ENCODE results near the gene WDR73. TPM values are rescaled to one million over a fixed set of nuclear protein-coding genes. Genes with fewer than 3 reads are reported as not detected.

The WDR73 gene
- polyA plus RNA-seq, 2 of the 4 experiments (the other 2 are of a cell fraction) = 41.0 to 44.7 TPM

DNA sequence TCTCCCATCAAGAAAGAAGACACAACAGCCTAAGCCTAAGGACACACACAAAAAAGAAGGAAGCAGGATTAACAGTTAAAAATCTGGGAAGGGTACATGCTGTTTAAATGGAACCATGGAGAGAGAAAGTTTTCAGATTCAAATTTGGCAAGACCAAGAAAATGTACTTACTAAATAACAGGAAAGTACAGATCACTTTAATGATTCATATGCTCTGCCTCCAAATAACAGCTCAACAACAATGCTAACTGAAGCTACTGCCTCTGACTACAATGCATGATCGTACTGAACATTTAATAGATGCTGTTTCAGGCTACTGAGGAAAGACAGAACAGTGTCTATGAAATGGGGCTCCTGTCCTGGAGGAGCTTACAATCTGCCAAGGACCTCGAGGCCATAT is 12.3 kb upstream of the WDR73 start:
- no peak for FAIRE-seq
- ChIA-PET CTCF (interaction anchor here (0.6 to 4.0 kb wide), 8 partner anchors 11 to 378 kb away, joined by 3 to 11 read pairs (median 4); partner anchors contain the start of gene WDR73), POLR2A (no interaction called here)

DNA sequence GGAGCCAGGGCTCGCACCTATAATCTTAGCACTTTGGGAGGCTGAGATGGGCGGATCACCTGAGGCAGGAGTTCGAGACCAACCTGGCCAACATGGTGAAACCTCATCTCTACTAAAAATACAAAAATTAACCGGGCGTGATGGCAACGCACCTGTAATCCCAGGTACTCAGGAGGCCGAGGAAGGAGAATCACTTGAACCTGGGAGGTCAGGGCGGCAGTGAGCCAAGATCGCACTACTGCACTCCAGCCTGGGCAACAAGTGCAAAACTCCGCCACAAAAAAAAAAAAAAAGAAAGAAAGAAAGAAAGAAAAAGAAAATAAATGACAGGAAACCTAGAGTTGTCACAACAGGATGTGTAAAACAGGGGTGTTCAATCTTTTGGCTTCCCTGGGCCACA is 6.9 kb upstream of the WDR73 start:
- CTCF ChIA-PET = interaction anchor here (0.6 to 8.6 kb wide), 6 partner anchors 12 to 267 kb away, joined by 3 to 85 read pairs (median 4); no protein-coding TSS in a partner anchor
- POLR2A ChIA-PET = interaction anchor here (0.8 kb wide), 1 partner anchor 267 kb away, joined by 3 read pairs; no protein-coding TSS in a partner anchor
- DNase-seq (ENCODE audit: low read depth in 1 of 2, low spot score in 1 of 2) = no peak
- Histone ChIP-seq H3K4me3 (no peak overlapping the region), H3K4me1 (peaks cover 21% of the 10 kb centered on the region), H3K4me2 (no peak overlapping the region), H3K9me3 (no peaks in the 10 kb centered on the region), H3K27ac (no peak overlapping the region)
- WGBS (ENCODE audit: missing lambda C conversion rate) = 94% methylated on average over 10 of the region's 10 CpGs
- TF ChIP-seq CBX2 (IDR thresholded peaks at IDR 0.05; ENCODE audit: borderline replicate concordance, low read depth) = no peak
- no peak for TF ChIP-seq MAFK (IDR thresholded peaks at IDR 0.05; ENCODE audit: partially characterized antibody)
- TF ChIP-seq, protein P1, sequence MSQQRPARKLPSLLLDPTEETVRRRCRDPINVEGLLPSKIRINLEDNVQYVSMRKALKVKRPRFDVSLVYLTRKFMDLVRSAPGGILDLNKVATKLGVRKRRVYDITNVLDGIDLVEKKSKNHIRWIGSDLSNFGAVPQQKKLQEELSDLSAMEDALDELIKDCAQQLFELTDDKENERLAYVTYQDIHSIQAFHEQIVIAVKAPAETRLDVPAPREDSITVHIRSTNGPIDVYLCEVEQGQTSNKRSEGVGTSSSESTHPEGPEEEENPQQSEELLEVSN (IDR thresholded peaks at IDR 0.05; ENCODE audit: borderline replicate concordance, low read depth) = no peak
- TF ChIP-seq, protein P2, sequence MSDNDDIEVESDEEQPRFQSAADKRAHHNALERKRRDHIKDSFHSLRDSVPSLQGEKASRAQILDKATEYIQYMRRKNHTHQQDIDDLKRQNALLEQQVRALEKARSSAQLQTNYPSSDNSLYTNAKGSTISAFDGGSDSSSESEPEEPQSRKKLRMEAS (IDR thresholded peaks at IDR 0.05) = no peak
- no peak for TF ChIP-seq EHMT2 (IDR thresholded peaks at IDR 0.05; ENCODE audit: low read depth)
- no peak for TF ChIP-seq SMC3 (IDR thresholded peaks at IDR 0.05)
- no peak for TF ChIP-seq CHD4 (IDR thresholded peaks at IDR 0.05; ENCODE audit: borderline replicate concordance)
- no peak for TF ChIP-seq FOXS1 (CRISPR knock-in tag; IDR thresholded peaks at IDR 0.05)
- no peak for TF ChIP-seq KDM1A (IDR thresholded peaks at IDR 0.05; ENCODE audit: low read depth)
- no peak for TF ChIP-seq EHF (CRISPR knock-in tag; IDR thresholded peaks at IDR 0.05)
- TF ChIP-seq, protein P3, sequence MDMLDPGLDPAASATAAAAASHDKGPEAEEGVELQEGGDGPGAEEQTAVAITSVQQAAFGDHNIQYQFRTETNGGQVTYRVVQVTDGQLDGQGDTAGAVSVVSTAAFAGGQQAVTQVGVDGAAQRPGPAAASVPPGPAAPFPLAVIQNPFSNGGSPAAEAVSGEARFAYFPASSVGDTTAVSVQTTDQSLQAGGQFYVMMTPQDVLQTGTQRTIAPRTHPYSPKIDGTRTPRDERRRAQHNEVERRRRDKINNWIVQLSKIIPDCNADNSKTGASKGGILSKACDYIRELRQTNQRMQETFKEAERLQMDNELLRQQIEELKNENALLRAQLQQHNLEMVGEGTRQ (IDR thresholded peaks at IDR 0.05) = no peak
- no peak for TF ChIP-seq ESRRA (IDR thresholded peaks at IDR 0.05; ENCODE audit: borderline replicate concordance, low read length)
- no peak for TF ChIP-seq JUN (IDR thresholded peaks at IDR 0.05)
- TF ChIP-seq TP53 (CRISPR knock-in tag; IDR thresholded peaks at IDR 0.05) = no peak
- TF ChIP-seq FOSB (CRISPR knock-in tag; IDR thresholded peaks at IDR 0.05) = no peak
- FAIRE-seq = no peak
- no peak for ATAC-seq

More for the DNA sequence above, 12.3 kb upstream of the WDR73 start:
- H3K27ac ChIP-seq = no peak overlapping the region
- no peak overlapping the region for H3K4me3 ChIP-seq
- TF ChIP-seq HOXB5 (CRISPR knock-in tag; IDR thresholded peaks at IDR 0.05) = no peak
- TF ChIP-seq TFCP2L1 (CRISPR knock-in tag; IDR thresholded peaks at IDR 0.05) = no peak
- TF ChIP-seq HOXA7 (CRISPR knock-in tag; IDR thresholded peaks at IDR 0.05) = no peak
- H3K4me2 ChIP-seq = no peak overlapping the region
- no peaks in the 10 kb centered on the region for H3K9me3 ChIP-seq
- no peaks in the 10 kb centered on the region for H3K4me1 ChIP-seq
- no peak for DNase-seq (ENCODE audit: low read depth in 1 of 2, low spot score in 1 of 2)
- WGBS (ENCODE audit: missing lambda C conversion rate) = 72% methylated on average over 2 of the region's 2 CpGs
- no peak for ATAC-seq

DNA sequence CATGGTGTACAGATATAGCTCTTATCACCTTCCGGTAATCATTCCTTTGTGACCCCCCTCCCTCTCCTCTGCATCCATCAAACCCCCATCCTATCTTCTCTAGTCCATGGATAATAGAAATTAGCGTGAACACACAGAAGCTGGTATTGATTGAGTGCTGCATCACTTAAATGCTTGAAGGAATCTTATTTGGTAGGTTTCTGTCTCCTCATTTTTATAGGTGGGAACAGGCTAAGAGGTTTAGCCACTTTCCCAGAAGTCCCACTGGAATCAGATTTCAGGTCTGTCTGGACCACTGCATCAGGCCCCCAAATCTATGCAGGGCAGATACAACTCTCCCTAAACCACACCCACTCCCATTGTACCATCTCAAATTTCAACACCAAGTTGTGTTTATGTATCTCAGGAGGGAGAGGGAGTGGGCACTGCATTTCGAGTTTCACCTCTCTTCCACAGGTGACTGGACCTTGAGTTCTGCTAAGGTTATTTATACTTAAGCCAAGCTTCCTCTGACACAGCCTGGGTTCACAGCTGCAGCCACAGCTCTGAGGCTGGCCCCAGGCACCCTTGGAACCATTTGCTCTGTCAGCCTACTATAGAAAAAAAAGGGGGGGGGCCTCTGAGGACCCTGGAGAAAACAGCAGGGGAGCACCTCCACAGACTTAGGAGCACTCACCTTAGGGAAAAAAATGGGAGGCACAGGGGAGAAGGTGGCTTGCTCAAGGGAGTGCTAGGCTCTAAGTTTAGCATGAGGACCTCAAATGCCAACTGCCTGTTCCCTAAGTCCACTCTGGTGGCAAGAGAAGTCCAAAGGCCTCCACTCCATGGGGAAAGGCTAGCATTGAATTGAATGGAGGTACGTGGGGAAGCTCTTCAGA is 6.1 kb upstream of the WDR73 start:
- Histone ChIP-seq H3K27ac (no peak overlapping the region), H3K9me3 (no peaks in the 10 kb centered on the region), H3K4me2 (no peak overlapping the region), H3K4me1 (peaks cover 23% of the 10 kb centered on the region), H3K4me3 (no peak overlapping the region)
- FAIRE-seq = no peak
- POLR2A ChIA-PET = interaction anchor here (0.8 to 2.2 kb wide), 2 partner anchors 56 to 268 kb away, joined by 3 to 27 read pairs; partner anchors contain the start of gene SEC11A
- 98% methylated on average over 4 of the region's 4 CpGs for WGBS (ENCODE audit: missing lambda C conversion rate)
- DNase-seq (ENCODE audit: low read depth in 1 of 2, low spot score in 1 of 2) = no peak
- no peak for ATAC-seq
- CTCF ChIA-PET = interaction anchor here (0.5 to 8.6 kb wide), 12 partner anchors 8 to 268 kb away, joined by 3 to 85 read pairs (median 4); partner anchors contain the start of gene SEC11A
- no peak for TF ChIP-seq BHLHE40 (IDR thresholded peaks at IDR 0.05; ENCODE audit: low read depth, low read length)
- TF ChIP-seq NFE2L2 (conservative IDR thresholded peaks at IDR 0.05; ENCODE audit: low read length) = no peak
- TF ChIP-seq NR3C1 (IDR thresholded peaks at IDR 0.05) = no peak
- TF ChIP-seq MAFK (IDR thresholded peaks at IDR 0.05; ENCODE audit: partially characterized antibody) = no peak
- TF ChIP-seq RNF2 (IDR thresholded peaks at IDR 0.05; ENCODE audit: borderline replicate concordance, low read depth) = no peak
- TF ChIP-seq ZC3H11A (IDR thresholded peaks at IDR 0.05) = no peak
- TF ChIP-seq CEBPB (IDR thresholded peaks at IDR 0.05) = no peak
- TF ChIP-seq, protein P4, sequence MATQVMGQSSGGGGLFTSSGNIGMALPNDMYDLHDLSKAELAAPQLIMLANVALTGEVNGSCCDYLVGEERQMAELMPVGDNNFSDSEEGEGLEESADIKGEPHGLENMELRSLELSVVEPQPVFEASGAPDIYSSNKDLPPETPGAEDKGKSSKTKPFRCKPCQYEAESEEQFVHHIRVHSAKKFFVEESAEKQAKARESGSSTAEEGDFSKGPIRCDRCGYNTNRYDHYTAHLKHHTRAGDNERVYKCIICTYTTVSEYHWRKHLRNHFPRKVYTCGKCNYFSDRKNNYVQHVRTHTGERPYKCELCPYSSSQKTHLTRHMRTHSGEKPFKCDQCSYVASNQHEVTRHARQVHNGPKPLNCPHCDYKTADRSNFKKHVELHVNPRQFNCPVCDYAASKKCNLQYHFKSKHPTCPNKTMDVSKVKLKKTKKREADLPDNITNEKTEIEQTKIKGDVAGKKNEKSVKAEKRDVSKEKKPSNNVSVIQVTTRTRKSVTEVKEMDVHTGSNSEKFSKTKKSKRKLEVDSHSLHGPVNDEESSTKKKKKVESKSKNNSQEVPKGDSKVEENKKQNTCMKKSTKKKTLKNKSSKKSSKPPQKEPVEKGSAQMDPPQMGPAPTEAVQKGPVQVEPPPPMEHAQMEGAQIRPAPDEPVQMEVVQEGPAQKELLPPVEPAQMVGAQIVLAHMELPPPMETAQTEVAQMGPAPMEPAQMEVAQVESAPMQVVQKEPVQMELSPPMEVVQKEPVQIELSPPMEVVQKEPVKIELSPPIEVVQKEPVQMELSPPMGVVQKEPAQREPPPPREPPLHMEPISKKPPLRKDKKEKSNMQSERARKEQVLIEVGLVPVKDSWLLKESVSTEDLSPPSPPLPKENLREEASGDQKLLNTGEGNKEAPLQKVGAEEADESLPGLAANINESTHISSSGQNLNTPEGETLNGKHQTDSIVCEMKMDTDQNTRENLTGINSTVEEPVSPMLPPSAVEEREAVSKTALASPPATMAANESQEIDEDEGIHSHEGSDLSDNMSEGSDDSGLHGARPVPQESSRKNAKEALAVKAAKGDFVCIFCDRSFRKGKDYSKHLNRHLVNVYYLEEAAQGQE (IDR thresholded peaks at IDR 0.05) = no peak
- TF ChIP-seq HOXB13 (CRISPR knock-in tag; IDR thresholded peaks at IDR 0.05; ENCODE audit: low read depth) = no peak
- TF ChIP-seq, protein P3 (IDR thresholded peaks at IDR 0.05) = no peak
- no peak for TF ChIP-seq EP300 (IDR thresholded peaks at IDR 0.05)
- TF ChIP-seq ZSCAN20 (CRISPR knock-in tag; IDR thresholded peaks at IDR 0.05) = no peak
